Naive thymus-derived CD8-positive, alpha-beta T cell (primary cell): ENCODE measurements around the gene UIMC1. TPM values are rescaled to one million over a fixed set of nuclear protein-coding genes. Genes with fewer than 3 reads are reported as not detected.
"Not testable (repeated sequence)": the region's sequence is repeated elsewhere in the genome, so short reads cannot be mapped to it uniquely, and the experiment has no call there.

Experiments used
- ATAC-seq, 2 donors: fragments of 150-1000 bp; cut with Tn5 transposase in 1 of 2; sonication (Bioruptor Pico), chemical (Tn5 transposase) in 1 of 2; 1 replicate in 1 of 2; 2 replicates in 1 of 2; pipeline ENCODE4 v1.10.0; 2021; ENCODE audit warnings: mild to moderate bottlenecking in 2 of 2, moderate library complexity in 2 of 2
- POLR2A ChIA-PET: fragments of 350-600 bp; sonication (Branson Sonifier 250); formaldehyde crosslinking; loops from one replicate; lab custom pipeline; 2021; ENCODE audit warnings: antibody characterized with exemption; lab: Charles Lee
- DNase-seq, 10 donors: peaks; one replicate each; pipeline versions ENCODE4 v3.0.0 to v3.0.0-alpha.2; 2020 to 2022
- H3K27ac Mint-ChIP-seq, 10 donors: one replicate each; pipeline ENCODE4 v1.8.0; 2020 to 2022; ENCODE audit warnings: mild to moderate bottlenecking in 10 of 10, mixed read lengths in 10 of 10, moderate library complexity in 4 of 10, inconsistent platforms in 1 of 10
- H3K27me3 Mint-ChIP-seq, 5 donors: one replicate each; pipeline ENCODE4 v1.8.0; 2021 to 2022; ENCODE audit warnings: mixed read lengths in 5 of 5
- H3K36me3 Mint-ChIP-seq, 3 donors: one replicate each; pipeline ENCODE4 v1.8.0; 2020 to 2022; ENCODE audit warnings: mixed read lengths in 3 of 3, mild to moderate bottlenecking in 2 of 3, inconsistent platforms in 1 of 3
- H3K4me1 Mint-ChIP-seq, 4 donors: one replicate each; pipeline ENCODE4 v1.8.0; 2021 to 2022; ENCODE audit warnings: mixed read lengths in 4 of 4
- H3K4me3 Mint-ChIP-seq, 10 donors: one replicate each; pipeline ENCODE4 v1.8.0; 2020 to 2022; ENCODE audit warnings: mild to moderate bottlenecking in 10 of 10, mixed read lengths in 10 of 10, moderate library complexity in 6 of 10, inconsistent platforms in 1 of 10
- H3K9me3 Mint-ChIP-seq, 9 donors: one replicate each; pipeline ENCODE4 v1.8.0; 2020 to 2022; ENCODE audit warnings: mixed read lengths in 9 of 9, mild to moderate bottlenecking in 3 of 9, inconsistent platforms in 1 of 9, moderate library complexity in 1 of 9
- polyA plus RNA-seq, 3 donors: library from polyadenylated mRNA; unstranded; fragments of 300-500 nt; fragmentation: Illumina TruSeq; gene quantifications; one replicate each; pipeline ENCODE4 v1.2.3, GENCODE V29; 2021
- total RNA-seq, 8 experiments: library from RNA in 2 of 8; stranded (reverse) in 2 of 8; gene quantifications; one replicate each; pipeline ENCODE4 v1.2.3 and lab custom pipeline; 2021 to 2026

The UIMC1 gene
- total RNA-seq (10 to 100 TPM; 60.9 to 70.0 TPM), polyA plus RNA-seq (10 to 100 TPM; 15.4 to 31.0 (median 16.6) TPM), total RNA-seq (lab: John Stamatoyannopoulos, UW) (54.7 to 76.3 (median 71.3) reads per million in 6 experiments)

DNA sequence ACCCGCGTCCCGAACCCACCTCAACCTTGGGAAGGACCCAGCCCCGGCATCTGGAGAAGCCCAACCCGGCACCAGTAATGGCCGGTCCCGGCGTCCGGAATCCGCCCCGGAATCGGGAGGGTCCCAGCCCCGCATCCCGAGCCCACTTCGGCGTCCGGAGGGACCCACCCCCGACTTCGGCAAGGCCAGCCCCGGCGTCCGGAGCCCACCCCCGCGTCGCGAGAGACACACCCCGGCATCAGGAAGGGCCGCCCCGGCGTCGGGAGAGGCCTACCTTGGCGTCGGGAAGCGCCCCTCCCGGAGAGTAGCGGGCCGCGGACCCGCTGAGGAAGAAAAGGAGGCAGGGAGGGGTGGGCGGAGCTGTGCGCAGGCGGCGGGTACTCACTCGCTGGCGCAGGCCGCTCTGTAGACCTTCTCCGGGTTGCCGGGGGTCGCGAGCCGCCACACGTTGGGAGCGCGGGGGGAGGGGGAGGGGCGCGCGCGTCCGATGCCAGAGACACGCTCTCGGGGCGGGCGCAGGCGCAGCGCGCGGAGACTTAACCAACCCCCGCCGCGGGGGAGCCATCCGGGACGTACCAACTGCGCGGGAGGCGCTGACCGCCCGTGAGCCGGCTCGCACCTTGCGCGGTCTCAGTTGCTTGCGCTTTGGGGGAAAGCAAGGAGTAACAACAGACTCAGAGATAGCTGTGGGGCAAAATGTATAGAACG lies at the start of gene UIMC1:
Gene UIMC1 (minus strand): TSS at position 515 of the 708 bp plus-strand sequence. CDS start 24,164 bp downstream, outside the sequence.
- H3K27ac Mint-ChIP-seq = peak within 1 kb of the TSS; percentile 90 to 96 (median 94)
- peak within 1 kb of the TSS; percentile 91 to 96 (median 94) for H3K4me3 Mint-ChIP-seq
- no peaks in the 10 kb centered on the region for H3K27me3 Mint-ChIP-seq
- POLR2A ChIA-PET = interaction anchor here (0.6 to 3.3 kb wide), 9 partner anchors 9 to 469 kb away, joined by 3 to 33 read pairs (median 5); partner anchors contain the start of genes RNF44 and ZNF346
- DNase-seq (peak; percentile 83 to 94 (median 92)), ATAC-seq (peak; percentile 80 to 81)
- peaks cover 13 to 38% (median 35%) of the 10 kb centered on the region in 4 donors for H3K4me1 Mint-ChIP-seq
- H3K36me3 Mint-ChIP-seq = peaks cover 0 to 1% (median 0%) of the 10 kb centered on the region in 3 donors
- H3K9me3 Mint-ChIP-seq = peaks cover 0 to 4% (median 0%) of the 10 kb centered on the region in 9 donors

DNA sequence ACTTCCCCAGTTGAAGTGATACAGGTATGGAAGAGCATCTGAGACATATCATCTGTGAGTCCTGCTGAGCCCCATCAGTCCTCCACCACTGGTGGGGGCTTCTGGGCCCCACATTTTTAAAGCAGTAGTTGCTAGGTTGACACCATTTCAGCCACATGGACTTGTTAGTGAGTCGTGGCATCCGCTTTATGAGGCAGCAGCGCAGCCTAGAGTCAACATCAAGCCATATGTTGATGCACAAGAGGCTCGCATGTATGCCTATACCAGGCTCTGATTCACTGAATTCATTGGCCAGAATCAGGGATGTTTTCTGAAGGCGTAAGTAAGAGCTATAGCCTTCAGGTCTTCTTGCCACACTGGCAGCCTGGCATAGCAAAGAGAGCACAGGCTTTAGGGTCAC lies 42.7 kb upstream of the UIMC1 start:
- POLR2A ChIA-PET = no interaction called here
- Mint-ChIP-seq H3K27me3 (no peaks in the 10 kb centered on the region), H3K9me3 (no peaks in the 10 kb centered on the region), H3K36me3 (peaks cover 4 to 86% (median 25%) of the 10 kb centered on the region in 3 donors), H3K4me1 (peaks cover 0 to 4% (median 0%) of the 10 kb centered on the region in 4 donors), H3K4me3 (no peak overlapping the region), H3K27ac (peak overlapping the region in 1 of 10 donors; percentile 10)
- DNase-seq (no peak), ATAC-seq (no peak)

DNA sequence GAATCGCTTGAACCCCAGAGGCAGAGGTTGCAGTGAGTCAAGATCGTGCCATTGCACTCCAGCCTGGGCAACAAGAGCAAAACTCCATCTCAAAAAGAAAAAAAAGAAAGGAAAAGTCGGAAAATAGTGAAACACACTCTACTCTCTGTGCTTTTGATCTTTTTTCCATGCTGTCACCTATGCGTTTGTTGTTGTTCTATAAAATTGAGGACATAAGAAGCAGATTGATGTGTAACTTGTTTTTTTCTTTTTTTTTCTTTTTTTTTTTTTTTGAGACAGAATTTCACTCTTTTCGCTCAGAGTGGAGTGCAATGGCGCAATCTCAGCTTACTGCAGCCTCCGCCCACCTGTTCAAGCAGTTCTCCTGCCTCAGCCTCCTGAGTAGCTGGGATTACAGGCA lies 42.0 kb upstream of the UIMC1 start:
- H3K27ac Mint-ChIP-seq, H3K4me3 Mint-ChIP-seq, H3K9me3 Mint-ChIP-seq, H3K4me1 Mint-ChIP-seq, ATAC-seq, DNase-seq, H3K27me3 Mint-ChIP-seq, POLR2A ChIA-PET: not testable (repeated sequence)
- H3K36me3 Mint-ChIP-seq = peaks cover 4 to 88% (median 25%) of the 10 kb centered on the region in 3 donors

DNA sequence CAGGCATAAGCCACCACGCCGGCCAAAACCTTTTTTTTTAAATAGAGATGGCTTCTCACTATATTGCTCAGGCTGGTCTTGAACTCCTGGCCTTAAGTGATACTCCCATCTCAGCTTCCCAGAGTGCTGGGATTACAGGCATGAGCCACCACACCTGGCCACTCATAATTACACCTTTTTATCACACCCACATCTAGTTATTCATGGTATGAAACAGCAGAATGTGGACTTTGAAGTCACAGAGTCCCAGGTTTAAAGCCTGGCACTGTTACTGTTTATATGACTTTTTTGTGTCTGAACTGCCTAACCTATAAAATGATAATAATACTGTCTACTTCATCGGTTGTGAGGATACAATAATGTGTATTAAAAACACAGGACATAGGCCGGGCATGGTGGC lies 39.1 kb upstream of the UIMC1 start:
- Mint-ChIP-seq H3K27me3 (no peaks in the 10 kb centered on the region), H3K4me3 (no peak overlapping the region), H3K36me3 (peaks cover 9 to 87% (median 23%) of the 10 kb centered on the region in 3 donors), H3K9me3 (no peaks in the 10 kb centered on the region), H3K4me1 (peaks cover 0 to 7% (median 1%) of the 10 kb centered on the region in 4 donors), H3K27ac (no peak overlapping the region)
- ATAC-seq (no peak), DNase-seq (no peak)
- POLR2A ChIA-PET = no interaction called here

DNA sequence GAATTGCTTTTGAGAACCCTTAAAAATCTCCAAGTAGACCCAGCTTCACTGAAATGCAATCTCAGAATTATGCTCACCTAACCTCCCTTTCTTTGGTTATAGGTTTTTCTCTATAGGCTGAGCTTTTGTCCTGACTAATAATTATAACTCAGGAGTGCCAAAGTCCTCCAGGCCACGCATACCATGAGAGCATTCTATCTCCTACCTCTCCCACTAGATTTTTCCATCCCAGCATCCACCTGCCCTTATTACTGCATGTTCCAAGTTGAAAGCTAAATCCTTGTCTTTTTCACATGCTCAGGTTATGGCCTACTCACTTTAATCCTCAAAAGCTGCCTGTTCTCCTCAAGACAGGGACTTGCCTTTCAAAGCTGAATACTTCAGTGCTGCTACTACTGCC lies 38.1 kb upstream of the UIMC1 start:
- no peak overlapping the region for H3K4me3 Mint-ChIP-seq
- no peaks in the 10 kb centered on the region for H3K27me3 Mint-ChIP-seq
- H3K9me3 Mint-ChIP-seq = no peaks in the 10 kb centered on the region
- H3K27ac Mint-ChIP-seq = peak overlapping the region in 4 of 10 donors; percentile 36 to 63 (median 40)
- POLR2A ChIA-PET = no interaction called here
- H3K4me1 Mint-ChIP-seq = peaks cover 0 to 7% (median 1%) of the 10 kb centered on the region in 4 donors
- H3K36me3 Mint-ChIP-seq = peaks cover 9 to 86% (median 23%) of the 10 kb centered on the region in 3 donors
- ATAC-seq (no peak), DNase-seq (no peak)

DNA sequence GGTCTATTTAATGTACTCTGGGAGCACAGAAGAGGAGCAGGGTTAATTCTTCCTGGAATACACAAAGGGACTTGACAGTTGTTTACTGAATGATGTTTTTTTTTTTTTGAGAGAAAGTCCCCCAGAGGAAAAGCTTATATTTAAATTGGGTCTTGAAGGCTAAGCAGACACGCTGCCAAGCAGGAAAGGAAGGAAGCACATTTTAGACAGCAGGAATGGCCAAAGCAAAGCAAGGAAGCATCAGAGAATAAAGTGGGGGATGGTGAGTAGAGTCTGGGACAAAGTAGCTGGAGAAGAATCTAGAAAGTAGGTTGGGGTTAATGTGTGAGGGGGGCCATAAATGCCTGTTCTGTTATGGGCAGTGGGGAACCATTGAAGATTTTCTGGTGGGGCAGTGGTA lies 37.4 kb upstream of the UIMC1 start:
- ATAC-seq (no peak), DNase-seq (no peak)
- Mint-ChIP-seq H3K36me3 (peaks cover 9 to 86% (median 18%) of the 10 kb centered on the region in 3 donors), H3K4me3 (no peak overlapping the region), H3K27me3 (no peaks in the 10 kb centered on the region), H3K27ac (peak overlapping the region in 6 of 10 donors; percentile 5 to 85 (median 38)), H3K9me3 (no peaks in the 10 kb centered on the region), H3K4me1 (peaks cover 0 to 7% (median 1%) of the 10 kb centered on the region in 4 donors)
- POLR2A ChIA-PET = no interaction called here

DNA sequence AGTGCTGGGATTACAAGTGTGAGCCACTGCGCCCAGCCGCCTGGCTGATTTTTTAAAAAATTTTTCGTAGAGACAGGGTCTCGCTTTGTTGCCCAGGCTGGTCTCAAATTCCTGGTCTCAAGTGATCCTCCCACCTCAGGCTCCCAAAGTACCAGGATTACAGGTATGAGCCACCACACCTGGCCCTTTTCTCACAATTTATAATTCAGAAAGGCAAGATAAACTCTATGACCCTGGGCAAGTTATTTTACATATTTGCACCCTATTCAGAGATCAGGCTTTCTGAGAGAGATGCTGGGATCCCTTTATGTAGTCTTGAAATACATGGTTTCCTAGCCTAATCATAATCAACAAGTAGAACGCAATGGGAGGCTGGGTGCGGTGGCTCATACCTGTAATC lies 36.5 kb upstream of the UIMC1 start:
- DNase-seq = no peak
- H3K4me3 Mint-ChIP-seq = no peak overlapping the region
- H3K9me3 Mint-ChIP-seq = no peaks in the 10 kb centered on the region
- POLR2A ChIA-PET = no interaction called here
- H3K36me3 Mint-ChIP-seq = peaks cover 9 to 79% (median 18%) of the 10 kb centered on the region in 3 donors
- ATAC-seq = no peak
- H3K4me1 Mint-ChIP-seq = peaks cover 0 to 7% (median 1%) of the 10 kb centered on the region in 4 donors
- H3K27me3 Mint-ChIP-seq = no peaks in the 10 kb centered on the region
- no peak overlapping the region for H3K27ac Mint-ChIP-seq

DNA sequence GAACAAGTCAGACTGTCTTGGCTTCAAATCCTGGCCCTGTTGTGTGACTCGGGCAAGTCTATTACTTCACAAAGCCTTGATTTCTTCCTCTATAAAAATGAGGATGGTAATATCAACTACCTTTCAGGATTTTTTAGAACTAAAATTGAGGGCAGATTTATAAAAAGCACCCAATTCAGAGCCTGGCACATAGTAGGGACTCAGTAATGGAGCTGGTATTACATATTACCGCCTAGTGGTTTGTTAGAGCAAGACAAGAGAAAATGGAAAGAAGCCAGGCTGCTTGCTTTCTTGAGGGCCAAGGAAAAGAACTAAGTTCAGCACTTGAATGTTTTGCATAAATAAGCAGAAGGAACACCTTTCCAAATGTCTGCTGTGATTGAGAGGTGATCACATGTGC lies 35.4 kb upstream of the UIMC1 start:
- no peak overlapping the region for H3K27ac Mint-ChIP-seq
- H3K4me1 Mint-ChIP-seq = peaks cover 0 to 7% (median 1%) of the 10 kb centered on the region in 4 donors
- H3K36me3 Mint-ChIP-seq = peaks cover 9 to 71% (median 18%) of the 10 kb centered on the region in 3 donors
- no peak overlapping the region for H3K4me3 Mint-ChIP-seq
- no peaks in the 10 kb centered on the region for H3K9me3 Mint-ChIP-seq
- ATAC-seq (no peak), DNase-seq (no peak)
- POLR2A ChIA-PET = interaction anchor here (1.2 kb wide), 1 partner anchor 20 kb away, joined by 3 read pairs; no protein-coding TSS in a partner anchor
- H3K27me3 Mint-ChIP-seq = no peaks in the 10 kb centered on the region

DNA sequence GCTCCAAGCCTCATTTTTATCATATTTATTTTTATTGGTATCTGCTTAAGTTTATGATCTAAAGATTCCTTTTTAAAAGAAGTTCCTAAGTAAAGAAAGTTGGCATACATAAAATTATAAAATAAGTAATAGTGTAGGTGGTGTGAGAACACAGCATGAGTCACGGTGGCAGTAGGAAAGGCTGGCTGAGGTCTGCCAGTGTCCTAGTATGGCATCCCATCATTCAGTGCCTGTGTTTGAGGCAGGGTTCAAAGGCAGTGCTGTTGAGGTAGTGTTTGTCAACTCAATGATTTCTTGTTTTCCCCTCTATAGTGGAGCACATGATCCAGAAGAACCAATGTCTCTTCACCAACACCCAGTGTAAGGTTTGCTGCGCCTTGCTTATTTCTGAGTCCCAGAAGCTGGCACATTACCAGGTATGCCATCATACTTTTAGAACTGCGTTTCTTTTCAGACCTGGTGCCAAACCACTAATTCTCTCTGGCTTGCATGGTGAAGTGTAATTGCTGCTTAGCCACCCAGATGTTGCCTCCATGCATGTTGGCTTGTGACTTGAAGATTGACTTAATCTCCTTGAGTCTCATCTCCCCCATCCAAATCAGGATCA lies 34.3 kb upstream of the UIMC1 start:
- H3K4me3 Mint-ChIP-seq = no peak overlapping the region
- ATAC-seq = no peak
- POLR2A ChIA-PET = interaction anchor here (1.2 kb wide), 1 partner anchor 19 kb away, joined by 3 read pairs; no protein-coding TSS in a partner anchor
- H3K27ac Mint-ChIP-seq = peak overlapping the region in 2 of 10 donors; percentile 4 to 27
- peaks cover 9 to 69% (median 18%) of the 10 kb centered on the region in 3 donors for H3K36me3 Mint-ChIP-seq
- H3K9me3 Mint-ChIP-seq = no peaks in the 10 kb centered on the region
- no peaks in the 10 kb centered on the region for H3K27me3 Mint-ChIP-seq
- no peak for DNase-seq
- H3K4me1 Mint-ChIP-seq = peaks cover 6 to 11% (median 9%) of the 10 kb centered on the region in 4 donors

DNA sequence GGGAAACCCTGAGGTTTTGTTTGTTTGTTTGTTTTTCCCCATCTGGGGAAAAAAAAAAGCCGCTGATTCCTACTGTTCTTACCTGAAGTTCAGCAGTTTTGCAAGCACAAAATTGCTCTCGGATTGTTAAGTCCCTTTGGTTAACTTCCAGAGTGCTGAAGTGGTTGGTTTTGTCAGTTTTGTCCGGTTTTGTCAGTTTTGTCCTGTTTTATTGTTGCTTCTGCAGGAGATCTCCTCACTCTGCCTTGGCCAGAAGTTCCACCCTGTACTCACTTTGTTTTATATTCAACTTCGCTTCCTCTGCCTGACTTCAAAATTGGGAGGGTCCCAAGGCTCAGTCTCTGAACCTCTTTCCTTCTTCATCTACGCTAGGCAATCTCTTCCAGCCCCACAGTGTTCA lies 30.3 kb upstream of the UIMC1 start:
- peaks cover 9 to 51% (median 12%) of the 10 kb centered on the region in 3 donors for H3K36me3 Mint-ChIP-seq
- no peak overlapping the region for H3K27ac Mint-ChIP-seq
- H3K4me1 Mint-ChIP-seq = peaks cover 7 to 25% (median 14%) of the 10 kb centered on the region in 4 donors
- peaks cover 0 to under 1% (median 0%) of the 10 kb centered on the region in 9 donors for H3K9me3 Mint-ChIP-seq
- H3K4me3 Mint-ChIP-seq = no peak overlapping the region
- POLR2A ChIA-PET = no interaction called here
- ATAC-seq = no peak
- DNase-seq = no peak
- no peaks in the 10 kb centered on the region for H3K27me3 Mint-ChIP-seq

DNA sequence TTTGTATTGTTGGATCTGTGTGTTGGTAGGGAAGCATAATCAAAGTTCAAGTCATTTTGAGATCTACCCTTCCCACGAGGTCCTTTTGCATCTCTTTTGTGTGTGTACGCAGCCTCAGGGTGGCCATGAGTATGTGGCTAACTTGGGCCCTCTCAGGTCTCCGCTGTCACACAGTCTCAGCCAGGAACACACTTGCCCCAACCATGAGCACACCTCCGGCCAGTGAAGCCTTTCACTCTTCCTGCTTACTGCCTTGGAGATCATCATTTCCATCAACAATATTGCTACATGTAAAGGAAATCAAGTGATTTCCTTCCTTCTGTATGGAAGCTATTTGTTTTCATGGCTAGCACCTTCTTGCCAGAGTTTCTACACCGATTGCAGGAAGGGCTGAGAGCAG lies 29.9 kb upstream of the UIMC1 start:
- H3K27me3 Mint-ChIP-seq = no peaks in the 10 kb centered on the region
- peaks cover 0 to 5% (median 3%) of the 10 kb centered on the region in 9 donors for H3K9me3 Mint-ChIP-seq
- H3K4me1 Mint-ChIP-seq = peaks cover 8 to 25% (median 16%) of the 10 kb centered on the region in 4 donors
- POLR2A ChIA-PET = no interaction called here
- H3K36me3 Mint-ChIP-seq = peaks cover 8 to 50% (median 15%) of the 10 kb centered on the region in 3 donors
- H3K4me3 Mint-ChIP-seq = no peak overlapping the region
- ATAC-seq (no peak), DNase-seq (no peak)
- peak overlapping the region in 3 of 10 donors; percentile 40 to 81 (median 74) for H3K27ac Mint-ChIP-seq

DNA sequence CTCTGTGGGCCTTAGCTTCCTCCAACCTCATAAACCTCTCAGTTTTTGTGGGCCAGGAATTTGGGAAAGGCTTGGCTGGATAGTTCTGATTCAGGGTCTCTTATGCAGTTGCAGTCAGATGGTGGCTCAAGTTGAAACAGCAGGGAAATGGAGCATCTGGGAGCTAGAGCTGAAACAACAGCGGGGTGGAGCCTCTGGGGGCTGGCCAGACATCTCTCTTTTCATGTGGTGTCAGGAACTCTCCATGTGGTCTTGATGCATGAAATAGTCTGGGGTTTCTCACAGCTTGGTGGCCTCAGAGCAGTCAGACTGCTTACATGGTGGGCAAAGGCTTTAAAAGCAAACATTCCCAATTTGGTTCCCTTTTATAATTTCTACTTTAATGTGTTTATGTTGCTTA lies 29.4 kb upstream of the UIMC1 start:
- H3K36me3 Mint-ChIP-seq = peaks cover 11 to 50% (median 15%) of the 10 kb centered on the region in 3 donors
- DNase-seq = no peak
- peak overlapping the region in 4 of 10 donors; percentile 4 to 74 (median 42) for H3K27ac Mint-ChIP-seq
- H3K4me3 Mint-ChIP-seq = no peak overlapping the region
- ATAC-seq = no peak
- peaks cover 0 to 9% (median 5%) of the 10 kb centered on the region in 9 donors for H3K9me3 Mint-ChIP-seq
- POLR2A ChIA-PET = no interaction called here
- no peaks in the 10 kb centered on the region for H3K27me3 Mint-ChIP-seq
- peaks cover 8 to 27% (median 18%) of the 10 kb centered on the region in 4 donors for H3K4me1 Mint-ChIP-seq
